CD4-positive, CD25-positive, alpha-beta regulatory T cell (primary cell): ENCODE measurements around the gene PHF1. TPM values are rescaled to one million over a fixed set of nuclear protein-coding genes. Genes with fewer than 3 reads are reported as not detected.
A peak's percentile ranks its signal among the peaks of the same experiment; 100 is the strongest.

ENCODE experiments used
- ATAC-seq, 2 donors: fragments of 150-1000 bp; cut with Tn5 transposase; one replicate each; pipeline ENCODE4 v1.10.0; 2021; ENCODE audit warnings: low read depth in 2 of 2, moderate number of reproducible peaks in 2 of 2, moderate library complexity in 1 of 2
- DNase-seq, 3 donors: peaks; one replicate each; pipeline versions ENCODE4 v3.0.0 to v3.0.0-alpha.2; 2012 to 2022; ENCODE audit warnings: mixed read lengths in 1 of 3
- H3K27ac ChIP-seq: one replicate; pipeline ENCODE4 v1.7.0; 2013; ENCODE audit warnings: mild to moderate bottlenecking, low read length; ENCODE audit not compliant: insufficient read depth, poor library complexity, severe bottlenecking
- H3K27me3 ChIP-seq: one replicate; pipeline ENCODE4 v1.7.0; 2013; ENCODE audit warnings: low read length; ENCODE audit not compliant: control insufficient read depth, insufficient read depth
- H3K36me3 ChIP-seq: one replicate; pipeline ENCODE4 v1.7.0; 2013; ENCODE audit warnings: mild to moderate bottlenecking, low read length, moderate library complexity; ENCODE audit not compliant: control insufficient read depth, insufficient read depth
- H3K4me1 ChIP-seq: 2 replicates; pipeline ENCODE4 v1.7.0; 2013; ENCODE audit warnings: mild to moderate bottlenecking, low read length; ENCODE audit not compliant: insufficient read depth, control insufficient read depth, poor library complexity, severe bottlenecking
- H3K4me3 ChIP-seq: one replicate; pipeline ENCODE4 v1.7.0; 2013; ENCODE audit warnings: low read depth, mild to moderate bottlenecking, low read length, moderate library complexity
- H3K9me3 ChIP-seq, 2 experiments: 1 replicate in 1 of 2; 2 replicates in 1 of 2; pipeline ENCODE4 v1.7.0; 2013; ENCODE audit warnings: low read length in 2 of 2, mild to moderate bottlenecking in 1 of 2, moderate library complexity in 1 of 2; ENCODE audit not compliant: control insufficient read depth in 2 of 2
- H3K27ac Mint-ChIP-seq, 3 donors: one replicate each; pipeline ENCODE4 v1.8.0; 2020 to 2022; ENCODE audit warnings: mild to moderate bottlenecking in 3 of 3, mixed read lengths in 3 of 3, moderate library complexity in 2 of 3
- H3K27me3 Mint-ChIP-seq: one replicate; pipeline ENCODE4 v1.8.0; 2022; ENCODE audit warnings: mild to moderate bottlenecking, mixed read lengths
- H3K36me3 Mint-ChIP-seq: one replicate; pipeline ENCODE4 v1.8.0; 2020; ENCODE audit warnings: mixed read lengths
- H3K4me1 Mint-ChIP-seq, 4 donors: one replicate each; pipeline ENCODE4 v1.8.0; 2020 to 2022; ENCODE audit warnings: mixed read lengths in 4 of 4, mild to moderate bottlenecking in 1 of 4
- H3K4me3 Mint-ChIP-seq, 4 donors: one replicate each; pipeline ENCODE4 v1.8.0; 2020 to 2022; ENCODE audit warnings: mild to moderate bottlenecking in 4 of 4, mixed read lengths in 4 of 4, moderate library complexity in 3 of 4
- H3K9me3 Mint-ChIP-seq, 7 donors: one replicate each; pipeline ENCODE4 v1.8.0; 2020 to 2022; ENCODE audit warnings: mixed read lengths in 7 of 7, mild to moderate bottlenecking in 3 of 7, moderate library complexity in 2 of 7
- polyA plus RNA-seq, 4 donors: library from polyadenylated mRNA; unstranded; fragments of 300-500 nt; fragmentation: Illumina TruSeq; gene quantifications; one replicate each; pipeline ENCODE4 v1.2.3, GENCODE V29; 2021
- total RNA-seq: library from RNA; stranded (reverse); gene quantifications from one replicate; pipeline ENCODE4 v1.2.3, GENCODE V29; 2022

PHF1 gene
- total and polyA plus RNA-seq, 5 donors from 2014 or later: 41.5 to 403 (median 69.6) TPM

GRCh38 chr6:33432546-33432945 lies 21.7 kb downstream of the PHF1 start:
- H3K27me3 ChIP-seq: no peaks in the 10 kb centered on the region
- peak overlapping the region; percentile 56 to 92 (median 83) for H3K4me3 Mint-ChIP-seq
- H3K27me3 Mint-ChIP-seq: peaks cover 6% of the 10 kb centered on the region
- peaks cover 24% of the 10 kb centered on the region for H3K36me3 ChIP-seq
- H3K9me3 Mint-ChIP-seq: no peaks in the 10 kb centered on the region
- no peak for ATAC-seq
- no peak overlapping the region for H3K4me3 ChIP-seq
- no peak overlapping the region for H3K27ac ChIP-seq
- H3K9me3 ChIP-seq: no peaks in the 10 kb centered on the region
- H3K36me3 Mint-ChIP-seq: peaks cover 29% of the 10 kb centered on the region
- peaks cover 47% of the 10 kb centered on the region for H3K4me1 ChIP-seq
- peaks cover 14 to 57% (median 42%) of the 10 kb centered on the region in 4 donors for H3K4me1 Mint-ChIP-seq
- no peak for DNase-seq
- H3K27ac Mint-ChIP-seq: peak overlapping the region in 2 of 3 donors; percentile 67 to 94

GRCh38 chr6:33433001-33433543 lies 22.3 kb downstream of the PHF1 start:
- no peak for DNase-seq

GRCh38 chr6:33433544-33434191 lies 22.9 kb downstream of the PHF1 start:
- Histone ChIP-seq H3K4me1 (peaks cover 40% of the 10 kb centered on the region), H3K9me3 (no peaks in the 10 kb centered on the region), H3K4me3 (no peak overlapping the region), H3K27ac (no peak overlapping the region), H3K27me3 (no peaks in the 10 kb centered on the region), H3K36me3 (peaks cover 33% of the 10 kb centered on the region)
- H3K36me3 Mint-ChIP-seq: peaks cover 38% of the 10 kb centered on the region
- peak overlapping the region in 3 of 4 donors; percentile 12 to 82 (median 78) for H3K4me3 Mint-ChIP-seq
- H3K27ac Mint-ChIP-seq: peak overlapping the region in 2 of 3 donors; percentile 29 to 45
- no peak for ATAC-seq
- peaks cover 14 to 51% (median 37%) of the 10 kb centered on the region in 4 donors for H3K4me1 Mint-ChIP-seq
- H3K9me3 Mint-ChIP-seq: no peaks in the 10 kb centered on the region
- DNase-seq: no peak
- H3K27me3 Mint-ChIP-seq: peaks cover 3% of the 10 kb centered on the region

More at GRCh38 chr6:33433001-33433543, 22.3 kb downstream of the PHF1 start:
- ATAC-seq: no peak
- H3K27me3 ChIP-seq: no peaks in the 10 kb centered on the region
- no peak overlapping the region for H3K4me3 ChIP-seq
- H3K9me3 Mint-ChIP-seq: no peaks in the 10 kb centered on the region
- peaks cover 46% of the 10 kb centered on the region for H3K4me1 ChIP-seq
- peaks cover 6% of the 10 kb centered on the region for H3K27me3 Mint-ChIP-seq
- peak overlapping the region in 2 of 3 donors; percentile 67 to 94 for H3K27ac Mint-ChIP-seq
- H3K9me3 ChIP-seq: no peaks in the 10 kb centered on the region
- peaks cover 29% of the 10 kb centered on the region for H3K36me3 ChIP-seq
- peaks cover 14 to 57% (median 42%) of the 10 kb centered on the region in 4 donors for H3K4me1 Mint-ChIP-seq
- peaks cover 32% of the 10 kb centered on the region for H3K36me3 Mint-ChIP-seq
- peak overlapping the region; percentile 56 to 84 (median 82) for H3K4me3 Mint-ChIP-seq
- no peak overlapping the region for H3K27ac ChIP-seq

GRCh38 chr6:33434961-33435360 lies 24.1 kb downstream of the PHF1 start:
- Mint-ChIP-seq H3K27me3 (no peaks in the 10 kb centered on the region), H3K4me1 (peaks cover 12 to 42% (median 29%) of the 10 kb centered on the region in 4 donors), H3K27ac (no peak overlapping the region), H3K36me3 (peaks cover 47% of the 10 kb centered on the region), H3K9me3 (no peaks in the 10 kb centered on the region), H3K4me3 (no peak overlapping the region)
- no peaks in the 10 kb centered on the region for H3K27me3 ChIP-seq
- H3K9me3 ChIP-seq: no peaks in the 10 kb centered on the region
- no peak overlapping the region for H3K27ac ChIP-seq
- peaks cover 36% of the 10 kb centered on the region for H3K36me3 ChIP-seq
- ATAC-seq (no peak), DNase-seq (no peak)
- no peak overlapping the region for H3K4me3 ChIP-seq
- peaks cover 27% of the 10 kb centered on the region for H3K4me1 ChIP-seq

GRCh38 chr6:33437666-33438065 lies 26.9 kb downstream of the PHF1 start:
- ATAC-seq: no peak
- peaks cover 46% of the 10 kb centered on the region for H3K36me3 Mint-ChIP-seq
- H3K27ac Mint-ChIP-seq: peak overlapping the region in 1 of 3 donors; percentile 56

GRCh38 chr6:33438978-33439594 lies 28.3 kb downstream of the PHF1 start:
- Mint-ChIP-seq H3K27me3 (no peaks in the 10 kb centered on the region), H3K36me3 (peaks cover 44% of the 10 kb centered on the region), H3K27ac (peak overlapping the region in 2 of 3 donors; percentile 21 to 71), H3K4me1 (peaks cover 3 to 8% (median 6%) of the 10 kb centered on the region in 4 donors), H3K9me3 (no peaks in the 10 kb centered on the region), H3K4me3 (peak overlapping the region in 1 of 4 donors; percentile 49)
- Histone ChIP-seq H3K36me3 (peaks cover 62% of the 10 kb centered on the region), H3K27me3 (no peaks in the 10 kb centered on the region), H3K9me3 (no peaks in the 10 kb centered on the region), H3K4me1 (no peaks in the 10 kb centered on the region), H3K4me3 (no peak overlapping the region), H3K27ac (no peak overlapping the region)
- no peak for ATAC-seq
- no peak for DNase-seq

More at GRCh38 chr6:33437666-33438065, 26.9 kb downstream of the PHF1 start:
- H3K27me3 Mint-ChIP-seq: no peaks in the 10 kb centered on the region
- H3K4me3 Mint-ChIP-seq: no peak overlapping the region
- H3K4me1 Mint-ChIP-seq: peaks cover 4 to 19% (median 13%) of the 10 kb centered on the region in 4 donors
- Histone ChIP-seq H3K4me1 (peaks cover under 1% of the 10 kb centered on the region), H3K4me3 (no peak overlapping the region), H3K27ac (no peak overlapping the region), H3K9me3 (no peaks in the 10 kb centered on the region), H3K27me3 (no peaks in the 10 kb centered on the region), H3K36me3 (peaks cover 54% of the 10 kb centered on the region)
- no peaks in the 10 kb centered on the region for H3K9me3 Mint-ChIP-seq
- no peak for DNase-seq

- DNase-seq: no peak
- Histone ChIP-seq H3K4me3 (no peak overlapping the region), H3K27me3 (no peaks in the 10 kb centered on the region), H3K27ac (no peak overlapping the region), H3K9me3 (no peaks in the 10 kb centered on the region), H3K4me1 (no peaks in the 10 kb centered on the region), H3K36me3 (peaks cover 60% of the 10 kb centered on the region)
- Mint-ChIP-seq H3K4me3 (no peak overlapping the region), H3K27me3 (no peaks in the 10 kb centered on the region), H3K27ac (peak overlapping the region in 2 of 3 donors; percentile 71 to 80), H3K9me3 (no peaks in the 10 kb centered on the region), H3K36me3 (peaks cover 52% of the 10 kb centered on the region), H3K4me1 (peaks cover 3 to 10% (median 6%) of the 10 kb centered on the region in 4 donors)
- ATAC-seq: no peak
These were observed 29.3 kb downstream of the PHF1 start for GRCh38 chr6:33439956-33440648.
